Measurements from ENCODE around the gene GP1BB.

Gene GP1BB

DNA sequence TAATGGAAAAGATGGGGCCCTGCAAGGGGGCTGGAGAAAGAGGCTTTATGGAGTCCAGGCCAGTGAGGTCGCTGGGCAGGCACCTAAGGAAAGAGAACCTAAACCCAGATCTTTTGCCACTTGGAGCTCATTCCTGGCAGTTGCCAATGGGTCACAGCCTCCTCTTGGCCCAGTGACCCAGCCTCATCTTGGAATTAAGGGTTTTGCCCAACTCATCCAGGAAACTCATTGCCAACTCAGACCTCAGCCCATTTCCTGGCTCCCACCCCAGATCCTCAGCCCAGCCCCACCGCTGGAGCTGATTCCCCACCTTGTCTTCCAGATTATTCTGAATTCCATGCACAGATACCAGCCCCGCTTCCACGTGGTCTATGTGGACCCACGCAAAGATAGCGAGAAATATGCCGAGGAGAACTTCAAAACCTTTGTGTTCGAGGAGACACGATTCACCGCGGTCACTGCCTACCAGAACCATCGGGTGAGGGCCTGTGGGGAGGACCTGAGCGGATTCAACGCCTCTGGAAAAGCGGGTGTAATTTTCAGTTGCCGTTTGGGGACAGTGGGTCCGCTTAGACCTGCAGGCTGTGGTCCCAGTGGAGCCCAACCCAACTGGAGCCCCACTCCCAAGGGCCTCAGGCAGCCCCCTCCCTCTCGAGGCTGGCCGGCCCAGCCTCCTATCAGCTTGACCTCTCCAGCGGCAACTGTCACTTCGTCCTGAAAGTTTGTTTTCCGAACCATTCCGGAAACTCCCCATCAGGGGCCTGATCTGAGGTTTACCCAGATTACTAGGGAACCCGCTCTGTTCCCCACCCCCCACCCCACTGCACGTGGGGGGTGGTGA, 41.5 kb downstream of the GP1BB start:
- Histone ChIP-seq H3K4me3 (ENCODE audit: severe bottlenecking) (no peak overlapping the region), H3K36me3 (ENCODE audit: low read depth) (no peaks in the 10 kb centered on the region), H3K27ac (ENCODE audit: poor library complexity, severe bottlenecking) (no peak overlapping the region), H3K4me1 (ENCODE audit: insufficient read depth, poor library complexity, severe bottlenecking) (no peaks in the 10 kb centered on the region), H3K9me3 (ENCODE audit: severe bottlenecking) (no peaks in the 10 kb centered on the region), H3K27me3 (ENCODE audit: insufficient read depth, poor library complexity, severe bottlenecking) (peaks cover 21% of the 10 kb centered on the region)
- TF ChIP-seq, protein P1, sequence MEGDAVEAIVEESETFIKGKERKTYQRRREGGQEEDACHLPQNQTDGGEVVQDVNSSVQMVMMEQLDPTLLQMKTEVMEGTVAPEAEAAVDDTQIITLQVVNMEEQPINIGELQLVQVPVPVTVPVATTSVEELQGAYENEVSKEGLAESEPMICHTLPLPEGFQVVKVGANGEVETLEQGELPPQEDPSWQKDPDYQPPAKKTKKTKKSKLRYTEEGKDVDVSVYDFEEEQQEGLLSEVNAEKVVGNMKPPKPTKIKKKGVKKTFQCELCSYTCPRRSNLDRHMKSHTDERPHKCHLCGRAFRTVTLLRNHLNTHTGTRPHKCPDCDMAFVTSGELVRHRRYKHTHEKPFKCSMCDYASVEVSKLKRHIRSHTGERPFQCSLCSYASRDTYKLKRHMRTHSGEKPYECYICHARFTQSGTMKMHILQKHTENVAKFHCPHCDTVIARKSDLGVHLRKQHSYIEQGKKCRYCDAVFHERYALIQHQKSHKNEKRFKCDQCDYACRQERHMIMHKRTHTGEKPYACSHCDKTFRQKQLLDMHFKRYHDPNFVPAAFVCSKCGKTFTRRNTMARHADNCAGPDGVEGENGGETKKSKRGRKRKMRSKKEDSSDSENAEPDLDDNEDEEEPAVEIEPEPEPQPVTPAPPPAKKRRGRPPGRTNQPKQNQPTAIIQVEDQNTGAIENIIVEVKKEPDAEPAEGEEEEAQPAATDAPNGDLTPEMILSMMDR (IDR thresholded peaks at IDR 0.05; ENCODE audit: poor library complexity, severe bottlenecking), result no peak
- DNase-seq (ENCODE audit: low spot score), result no peak
- no peak for ATAC-seq (ENCODE audit: low read depth)

DNA sequence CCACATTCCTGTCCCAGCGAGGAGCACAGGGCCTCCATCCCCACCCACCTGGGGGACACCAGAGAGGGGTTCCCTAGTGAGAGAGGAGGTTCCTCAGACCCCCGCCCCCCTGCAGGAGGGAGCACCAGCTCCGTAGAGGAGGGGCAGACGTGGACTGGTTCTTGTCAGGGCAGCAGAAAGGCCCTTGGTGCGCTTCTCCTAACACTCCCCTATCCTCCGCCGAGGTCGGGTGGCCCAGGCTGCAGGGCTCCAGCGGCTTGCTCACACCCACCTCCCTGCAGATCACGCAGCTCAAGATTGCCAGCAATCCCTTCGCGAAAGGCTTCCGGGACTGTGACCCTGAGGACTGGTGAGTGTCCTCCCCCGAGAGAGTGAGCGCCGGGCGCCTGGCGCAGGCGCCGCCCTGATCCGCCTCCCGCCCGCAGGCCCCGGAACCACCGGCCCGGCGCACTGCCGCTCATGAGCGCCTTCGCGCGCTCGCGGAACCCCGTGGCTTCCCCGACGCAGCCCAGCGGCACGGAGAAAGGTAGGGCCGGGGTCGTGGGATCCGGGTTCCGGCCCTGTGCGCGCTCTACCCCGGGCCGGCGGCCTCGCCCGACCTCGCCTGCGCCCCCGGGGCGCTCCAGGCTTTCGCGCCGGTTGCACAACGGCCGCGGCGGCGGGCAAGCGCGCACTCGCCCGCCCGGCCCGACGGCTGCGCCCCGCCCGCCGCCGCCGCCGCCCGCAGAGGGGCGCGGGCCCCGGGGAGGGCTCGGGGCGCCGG, 42.3 kb downstream of the GP1BB start:
- no peak for ATAC-seq (ENCODE audit: low read depth)
- peak overlapping the region; percentile 29 for H3K4me3 ChIP-seq (ENCODE audit: severe bottlenecking)

DNA sequence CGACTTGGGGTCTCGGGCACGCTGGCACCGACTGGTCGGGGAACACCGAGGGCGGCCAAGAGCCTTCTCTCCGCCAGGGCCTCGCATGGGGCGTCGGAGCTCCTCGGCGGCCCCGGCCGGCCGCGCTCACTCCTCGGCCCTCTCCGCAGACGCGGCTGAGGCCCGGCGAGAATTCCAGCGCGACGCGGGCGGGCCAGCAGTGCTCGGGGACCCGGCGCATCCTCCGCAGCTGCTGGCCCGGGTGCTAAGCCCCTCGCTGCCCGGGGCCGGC, 42.8 kb downstream of the GP1BB start:
- Histone ChIP-seq H3K36me3 (ENCODE audit: low read depth) (no peaks in the 10 kb centered on the region), H3K9me3 (ENCODE audit: severe bottlenecking) (no peaks in the 10 kb centered on the region), H3K27ac (ENCODE audit: poor library complexity, severe bottlenecking) (no peak overlapping the region), H3K4me3 (ENCODE audit: severe bottlenecking) (peak overlapping the region; percentile 29), H3K27me3 (ENCODE audit: insufficient read depth, poor library complexity, severe bottlenecking) (peaks cover 17% of the 10 kb centered on the region), H3K4me1 (ENCODE audit: insufficient read depth, poor library complexity, severe bottlenecking) (no peaks in the 10 kb centered on the region)
- TF ChIP-seq, protein P1 (IDR thresholded peaks at IDR 0.05; ENCODE audit: poor library complexity, severe bottlenecking), result no peak
- DNase-seq (ENCODE audit: low spot score) (no peak), ATAC-seq (ENCODE audit: low read depth) (peak; percentile 19; the same call in 2 of the 3 replicates)

More for the DNA sequence above, 42.3 kb downstream of the GP1BB start:
- Histone ChIP-seq H3K27ac (ENCODE audit: poor library complexity, severe bottlenecking) (no peak overlapping the region), H3K9me3 (ENCODE audit: severe bottlenecking) (no peaks in the 10 kb centered on the region), H3K36me3 (ENCODE audit: low read depth) (no peaks in the 10 kb centered on the region), H3K27me3 (ENCODE audit: insufficient read depth, poor library complexity, severe bottlenecking) (peaks cover 17% of the 10 kb centered on the region), H3K4me1 (ENCODE audit: insufficient read depth, poor library complexity, severe bottlenecking) (no peaks in the 10 kb centered on the region)
- no peak for DNase-seq (ENCODE audit: low spot score)
- TF ChIP-seq, protein P1 (IDR thresholded peaks at IDR 0.05; ENCODE audit: poor library complexity, severe bottlenecking), result no peak

DNA sequence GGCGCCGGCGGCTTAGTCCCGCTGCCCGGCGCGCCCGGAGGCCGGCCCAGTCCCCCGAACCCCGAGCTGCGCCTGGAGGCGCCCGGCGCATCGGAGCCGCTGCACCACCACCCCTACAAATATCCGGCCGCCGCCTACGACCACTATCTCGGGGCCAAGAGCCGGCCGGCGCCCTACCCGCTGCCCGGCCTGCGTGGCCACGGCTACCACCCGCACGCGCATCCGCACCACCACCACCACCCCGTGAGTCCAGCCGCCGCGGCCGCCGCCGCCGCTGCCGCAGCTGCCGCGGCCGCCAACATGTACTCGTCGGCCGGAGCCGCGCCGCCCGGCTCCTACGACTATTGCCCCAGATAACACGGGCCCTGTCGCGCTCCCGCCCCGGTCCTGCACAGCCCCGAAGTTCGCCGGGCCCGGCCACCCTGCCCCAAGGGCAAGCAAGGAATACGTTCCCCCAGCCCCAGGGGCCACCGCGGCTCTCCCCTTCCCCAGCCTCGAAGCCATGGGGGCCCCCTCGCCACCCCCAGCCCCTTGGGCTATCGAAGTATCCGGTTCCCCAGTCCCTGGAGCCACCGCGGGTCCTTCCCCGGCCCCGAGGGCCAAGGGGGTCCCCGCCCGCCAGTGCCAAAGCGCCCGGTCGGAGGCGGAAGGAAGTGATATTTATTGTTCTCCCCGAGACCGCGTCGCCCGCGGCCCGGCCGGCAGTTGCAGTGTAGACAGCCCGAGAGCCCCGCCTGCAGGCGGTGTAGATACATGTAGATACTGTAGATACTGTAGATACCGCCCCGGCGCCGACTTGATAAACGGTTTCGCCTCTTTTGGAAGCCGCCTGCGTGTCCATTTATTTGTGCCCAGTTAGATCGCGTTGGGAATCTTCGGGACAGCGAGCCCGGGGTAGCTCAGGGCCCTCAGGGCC, 43.4 kb downstream of the GP1BB start:
- Histone ChIP-seq H3K4me1 (ENCODE audit: insufficient read depth, poor library complexity, severe bottlenecking) (no peaks in the 10 kb centered on the region), H3K9me3 (ENCODE audit: severe bottlenecking) (no peaks in the 10 kb centered on the region), H3K27ac (ENCODE audit: poor library complexity, severe bottlenecking) (no peak overlapping the region), H3K36me3 (ENCODE audit: low read depth) (no peaks in the 10 kb centered on the region), H3K4me3 (ENCODE audit: severe bottlenecking) (peak overlapping the region; percentile 29), H3K27me3 (ENCODE audit: insufficient read depth, poor library complexity, severe bottlenecking) (peaks cover 17% of the 10 kb centered on the region)
- ATAC-seq (ENCODE audit: low read depth), result peak; percentile 64
- TF ChIP-seq, protein P1 (IDR thresholded peaks at IDR 0.05; ENCODE audit: poor library complexity, severe bottlenecking), result peak; percentile 60
- no peak for DNase-seq (ENCODE audit: low spot score)

Measured in RWPE2 (cell line).